ENCODE results near the gene LETMD1.

Gene LETMD1

GRCh38 chr12:51025836-51026638 lies 22.1 kb upstream of the LETMD1 start, which contains the start of gene SLC11A2:
SLC11A2 (minus strand) TSS chr12:51026384; CDS start chr12:51010728, 15,656 bp downstream.
- no peak for FAIRE-seq

- no peak for FAIRE-seq
Observed at GRCh38 chr12:51027342-51027835, 20.7 kb upstream of the LETMD1 start.

DNA sequence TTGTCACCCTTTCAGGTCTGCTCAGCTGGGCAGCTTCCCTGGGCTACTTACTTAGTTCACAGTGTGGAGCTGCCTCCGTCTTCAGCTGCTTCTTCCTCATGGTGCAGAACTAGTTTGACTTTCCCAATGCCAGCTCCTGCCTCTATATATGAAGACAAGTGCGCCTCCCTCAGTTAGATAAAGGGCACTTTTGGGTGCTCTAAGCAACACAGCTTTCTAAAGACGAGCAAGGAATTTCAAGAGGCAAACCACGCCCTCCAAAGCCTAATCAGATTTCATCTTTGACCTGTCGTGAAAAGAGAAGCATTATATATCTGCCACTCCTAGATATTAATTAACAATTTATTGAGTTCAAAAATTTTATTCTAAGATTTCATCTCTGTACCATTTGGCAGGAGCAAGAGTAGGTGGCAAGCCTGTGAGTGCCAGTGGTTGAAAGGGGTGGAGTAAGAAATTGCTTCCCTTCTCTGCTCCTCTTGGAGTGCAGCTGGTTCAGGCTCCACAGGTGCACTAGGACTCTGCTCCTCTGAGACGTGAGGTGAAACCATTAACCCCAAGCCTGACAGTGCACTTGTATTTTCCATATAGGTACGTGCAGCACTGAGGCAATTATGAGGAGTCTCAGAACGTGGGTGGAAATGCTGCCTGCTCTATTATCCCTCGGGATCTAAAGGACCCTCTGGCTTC lies 19.9 kb upstream of the LETMD1 start:
- no peak for FAIRE-seq

DNA sequence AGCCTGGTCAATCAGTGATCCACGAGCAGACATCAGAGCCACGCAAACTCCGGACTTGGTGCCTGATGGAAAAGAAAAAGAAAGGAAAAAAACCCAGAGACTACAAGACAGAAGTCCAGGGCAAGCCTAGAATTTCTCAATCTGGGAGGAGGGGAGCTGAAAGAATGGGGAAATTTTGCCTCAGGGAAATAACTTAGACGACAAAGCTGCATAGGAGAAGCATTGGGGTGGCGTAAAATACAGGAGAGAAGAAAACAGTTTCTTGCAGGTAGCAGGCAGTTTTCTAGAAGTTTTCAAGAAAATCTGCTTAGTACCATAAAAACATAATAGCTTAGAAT lies 19.3 kb upstream of the LETMD1 start:
- FAIRE-seq = no peak

- no peak for FAIRE-seq
Observed at GRCh38 chr12:51033048-51033447, 15.1 kb upstream of the LETMD1 start.

- no peak for FAIRE-seq
Observed at GRCh38 chr12:51033457-51034089, 14.6 kb upstream of the LETMD1 start.

- FAIRE-seq = no peak
Observed at GRCh38 chr12:51036279-51036678, 11.8 kb upstream of the LETMD1 start.

- no peak for FAIRE-seq
Observed at GRCh38 chr12:51048661-51049251, 629 bp downstream of the LETMD1 start.

DNA sequence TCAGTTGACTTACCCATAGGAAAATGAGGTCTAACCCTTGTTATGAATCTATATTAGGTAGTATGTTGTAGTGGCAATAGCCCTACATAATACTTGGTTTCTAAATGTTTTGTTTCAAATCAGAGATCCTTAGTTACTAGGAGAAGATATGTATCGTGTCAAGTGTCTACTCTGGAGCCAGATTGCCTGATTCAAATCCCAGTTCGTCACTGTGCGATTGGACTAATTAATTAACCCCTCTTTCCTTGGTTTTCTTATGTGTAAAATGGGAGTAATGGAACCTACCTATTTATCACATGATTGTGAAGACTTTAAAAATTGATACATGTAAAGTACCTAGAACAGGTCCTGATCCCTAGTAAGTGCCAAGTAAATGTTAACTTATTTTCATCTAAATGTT lies 1.4 kb downstream of the LETMD1 start:
- FAIRE-seq = no peak

DNA sequence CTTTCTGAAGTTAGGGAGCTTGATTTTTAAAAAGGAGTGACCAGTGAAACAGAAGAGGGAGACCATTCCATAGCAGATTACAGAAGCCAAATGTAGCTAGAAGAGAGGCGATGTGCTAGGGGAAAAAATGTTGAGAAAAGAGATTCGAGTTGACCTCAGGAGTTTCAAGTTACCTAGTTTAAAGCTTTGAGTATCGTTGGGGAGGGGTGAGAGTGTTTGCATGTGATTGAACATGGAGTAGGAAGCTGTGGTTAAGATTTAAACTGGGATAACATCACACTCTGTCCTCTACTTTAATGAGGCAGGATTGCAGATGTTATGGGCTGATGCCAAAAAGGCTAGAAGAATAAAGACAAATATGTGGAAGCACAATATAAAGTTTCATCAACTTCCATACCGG lies 3.7 kb downstream of the LETMD1 start:
- no peak for FAIRE-seq

DNA sequence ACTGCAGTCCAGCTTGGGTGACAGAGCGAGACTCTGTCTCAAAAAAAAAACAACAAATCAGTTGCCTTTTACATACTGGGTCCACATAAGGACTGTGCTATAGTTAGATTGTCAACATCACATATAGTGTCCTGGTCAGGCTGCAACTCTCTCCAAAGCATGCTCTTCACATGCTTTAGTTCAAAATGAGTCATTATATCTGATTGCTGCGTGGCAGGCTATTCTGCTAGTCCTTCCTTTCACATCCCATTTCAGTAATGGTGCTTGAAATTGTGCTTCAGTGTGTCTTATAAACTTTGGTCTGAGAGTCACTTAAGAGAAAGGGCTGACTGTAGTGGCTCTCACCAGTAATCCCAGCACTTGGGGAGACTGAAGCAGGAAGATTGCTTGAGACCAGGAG lies 6.9 kb downstream of the LETMD1 start:
- no peak for FAIRE-seq

GRCh38 chr12:51056242-51056641 lies 8.1 kb downstream of the LETMD1 start:
- FAIRE-seq = no peak

GRCh38 chr12:51059086-51059485 lies 11.0 kb downstream of the LETMD1 start:
- no peak for FAIRE-seq

- FAIRE-seq = no peak
Observed at GRCh38 chr12:51062631-51063397, 14.7 kb downstream of the LETMD1 start.

- FAIRE-seq = no peak
Observed at GRCh38 chr12:51065530-51065929, 17.4 kb downstream of the LETMD1 start.

DNA sequence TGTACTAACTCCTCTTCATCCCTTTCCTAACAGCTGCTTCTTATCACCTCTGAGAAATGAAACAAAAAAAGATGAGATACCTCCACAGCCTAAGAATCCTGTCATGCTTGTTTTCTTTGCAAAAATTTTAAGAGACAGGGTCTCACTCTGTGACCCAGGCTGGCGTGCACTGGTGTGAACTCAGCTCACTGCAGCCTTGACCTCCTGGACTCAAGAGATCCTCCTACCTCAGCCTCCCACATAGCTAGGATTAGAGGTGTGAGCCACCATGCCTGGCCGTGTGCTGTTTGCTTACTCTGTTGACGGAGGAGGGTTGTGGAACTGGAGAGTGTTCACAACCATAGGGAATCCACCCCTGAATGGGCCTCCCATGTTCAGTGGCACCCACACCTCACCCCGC lies 19.1 kb downstream of the LETMD1 start:
- no peak for FAIRE-seq

DNA sequence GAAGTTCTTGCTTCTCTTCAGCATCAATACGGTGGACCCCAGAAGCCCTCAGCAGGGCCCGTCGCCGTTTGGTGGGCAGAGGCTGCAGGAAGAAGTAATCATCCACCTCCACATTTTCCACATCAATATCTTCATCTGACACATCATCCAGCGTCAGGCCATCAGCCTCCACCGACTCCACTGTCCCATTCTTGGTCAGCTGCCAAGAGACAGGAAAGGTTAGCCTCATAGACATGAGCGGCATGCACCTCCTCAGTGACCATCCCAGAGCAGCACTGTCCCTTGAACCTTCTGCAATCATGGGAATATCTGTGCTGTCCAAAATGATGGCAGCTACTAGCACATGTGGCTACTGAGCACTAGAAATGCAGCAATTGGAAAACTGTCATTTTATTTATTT lies 19.6 kb downstream of the LETMD1 start:
- FAIRE-seq = no peak

DNA sequence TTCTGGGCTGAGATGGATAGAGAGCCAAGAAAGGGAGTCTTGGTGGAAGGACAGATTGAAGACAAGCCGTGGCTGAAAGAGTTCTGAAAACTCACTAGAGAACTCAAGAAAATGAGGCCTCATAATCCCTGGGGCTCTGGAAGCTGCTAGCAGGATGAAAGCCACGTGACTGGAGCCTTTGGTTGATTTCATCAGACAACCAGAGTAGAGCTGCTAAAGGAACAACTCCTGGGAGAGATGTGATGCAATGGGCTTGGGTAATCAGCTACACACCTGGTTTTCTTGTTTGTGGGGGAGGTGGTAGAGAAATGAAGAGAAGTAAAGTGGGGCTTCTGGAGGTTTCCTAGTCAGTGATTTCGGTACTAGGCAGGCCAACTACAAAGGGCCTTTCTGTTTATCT lies 21.9 kb downstream of the LETMD1 start:
- FAIRE-seq = no peak

DNA sequence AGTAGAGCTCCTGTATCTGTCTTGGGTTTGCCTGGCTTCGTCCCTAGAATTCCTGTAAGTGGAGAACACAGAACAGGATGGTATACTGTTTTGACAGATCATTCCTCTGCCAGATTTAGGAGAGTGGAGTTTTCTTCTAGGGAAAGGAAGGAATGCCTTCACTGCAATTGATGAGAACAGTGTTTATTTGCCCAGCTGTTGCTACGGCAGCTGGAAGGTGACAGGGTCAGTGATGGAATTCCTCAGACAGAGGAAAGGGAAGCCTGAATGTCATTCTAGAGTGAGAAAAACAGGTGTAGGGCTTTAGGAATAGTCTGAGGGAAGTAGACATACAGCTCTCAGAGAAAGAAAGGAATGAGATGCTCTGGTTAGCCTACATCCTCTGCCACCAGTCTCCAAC lies 23.5 kb downstream of the LETMD1 start:
- no peak for FAIRE-seq

GRCh38 chr12:51075390-51075789 lies 27.3 kb downstream of the LETMD1 start:
- FAIRE-seq = no peak

GRCh38 chr12:51076236-51076930 lies 28.3 kb downstream of the LETMD1 start:
- no peak for FAIRE-seq

DNA sequence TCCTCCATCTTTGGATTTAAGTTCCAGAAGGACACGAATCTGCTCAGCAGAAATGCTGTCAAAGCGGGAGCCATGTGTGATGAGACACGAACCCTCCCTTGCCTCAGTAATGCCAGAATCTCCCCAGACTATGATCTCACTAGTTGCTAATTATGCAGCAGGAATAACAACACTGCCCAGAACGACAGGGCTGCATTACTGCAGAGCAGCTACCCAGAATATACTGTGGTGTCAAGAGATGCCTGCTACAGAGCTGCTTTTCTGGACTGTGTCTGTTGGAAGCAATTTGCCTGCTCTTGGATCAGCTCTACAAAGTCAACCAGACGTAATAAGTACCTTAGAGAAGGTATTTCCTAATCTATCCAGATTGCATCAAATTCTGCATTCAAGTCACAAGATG lies 29.8 kb downstream of the LETMD1 start:
- no peak for FAIRE-seq

Data from islet of Langerhans (tissue), 1 donor.